HEK293T (cell line): ENCODE measurements around the gene RAVER1.

ENCODE experiments used
- CTCF ChIA-PET: fragments of 350-600 bp; formaldehyde crosslinking; extraction: SDS; loops from one replicate; lab custom pipeline; 2021; ENCODE audit warnings: antibody characterized with exemption, inconsistent platforms; lab: Yijun Ruan, JAX
- POLR2A ChIA-PET: fragments of 350-600 bp; formaldehyde crosslinking; extraction: SDS; loops from one replicate; lab custom pipeline; 2020; ENCODE audit warnings: antibody characterized with exemption, inconsistent platforms; lab: Yijun Ruan, JAX
- DNase-seq: peaks from one replicate; pipeline ENCODE4 v3.0.0; 2012; ENCODE audit warnings: mixed read lengths; ENCODE audit errors: extremely low spot score
- ARNT ChIP-seq: fragments of 450-650 bp; IDR thresholded peaks from 2 replicates; pipeline ENCODE4 v1.6.1; 2017; ENCODE audit warnings: mild to moderate bottlenecking
- BHLHE40 ChIP-seq: fragments of 450-650 bp; IDR thresholded peaks from 2 replicates; pipeline ENCODE4 v1.6.1; 2016; ENCODE audit warnings: mild to moderate bottlenecking, moderate library complexity, borderline replicate concordance
- CTBP1 ChIP-seq: fragments of 450-650 bp; IDR thresholded peaks from 2 replicates; pipeline ENCODE4 v1.6.1; 2016; ENCODE audit warnings: borderline replicate concordance
- ELF4 ChIP-seq: fragments of 450-650 bp; IDR thresholded peaks from 2 replicates; pipeline ENCODE4 v1.6.1; 2017; ENCODE audit warnings: antibody characterized with exemption
- FOXA1 ChIP-seq: fragments of 450-650 bp; IDR thresholded peaks from 2 replicates; pipeline ENCODE4 v1.6.1; 2016; ENCODE audit warnings: mild to moderate bottlenecking
- FOXK2 ChIP-seq: fragments of 450-650 bp; IDR thresholded peaks from 2 replicates; pipeline ENCODE4 v1.6.1; 2016; ENCODE audit warnings: mild to moderate bottlenecking
- FOXM1 ChIP-seq: fragments of 450-650 bp; IDR thresholded peaks from 2 replicates; pipeline ENCODE4 v1.6.1; 2017; ENCODE audit warnings: mild to moderate bottlenecking, borderline replicate concordance
- HDGF ChIP-seq: fragments of 450-650 bp; IDR thresholded peaks from 2 replicates; pipeline ENCODE4 v1.6.1; 2017; ENCODE audit warnings: antibody characterized with exemption, borderline replicate concordance
- L3MBTL2 ChIP-seq: fragments of 450-650 bp; conservative IDR thresholded peaks from 2 replicates; pipeline ENCODE4 v1.6.1; 2016; ENCODE audit warnings: mild to moderate bottlenecking
- LEF1 ChIP-seq: fragments of 450-650 bp; IDR thresholded peaks from 2 replicates; pipeline ENCODE4 v1.6.1; 2017; ENCODE audit warnings: mild to moderate bottlenecking, borderline replicate concordance
- NFRKB ChIP-seq: fragments of 450-650 bp; IDR thresholded peaks from 2 replicates; pipeline ENCODE4 v1.6.1; 2016; ENCODE audit warnings: mild to moderate bottlenecking, moderate library complexity
- SP1 ChIP-seq: fragments of 450-650 bp; IDR thresholded peaks from 2 replicates; pipeline ENCODE4 v1.6.1; 2017
- SUZ12 ChIP-seq: fragments of 450-650 bp; IDR thresholded peaks from 2 replicates; pipeline ENCODE4 v1.6.1; 2016; ENCODE audit warnings: mild to moderate bottlenecking
- TARDBP ChIP-seq: fragments of 450-650 bp; IDR thresholded peaks from 2 replicates; pipeline ENCODE4 v1.6.1; 2016
- ZNF384 ChIP-seq: fragments of 450-650 bp; IDR thresholded peaks from 2 replicates; pipeline ENCODE4 v1.6.1; 2016
- TF ChIP-seq, protein P1 (sequence below): fragments of 450-650 bp; IDR thresholded peaks from 2 replicates; pipeline ENCODE4 v1.6.1; 2016

Gene RAVER1

DNA sequence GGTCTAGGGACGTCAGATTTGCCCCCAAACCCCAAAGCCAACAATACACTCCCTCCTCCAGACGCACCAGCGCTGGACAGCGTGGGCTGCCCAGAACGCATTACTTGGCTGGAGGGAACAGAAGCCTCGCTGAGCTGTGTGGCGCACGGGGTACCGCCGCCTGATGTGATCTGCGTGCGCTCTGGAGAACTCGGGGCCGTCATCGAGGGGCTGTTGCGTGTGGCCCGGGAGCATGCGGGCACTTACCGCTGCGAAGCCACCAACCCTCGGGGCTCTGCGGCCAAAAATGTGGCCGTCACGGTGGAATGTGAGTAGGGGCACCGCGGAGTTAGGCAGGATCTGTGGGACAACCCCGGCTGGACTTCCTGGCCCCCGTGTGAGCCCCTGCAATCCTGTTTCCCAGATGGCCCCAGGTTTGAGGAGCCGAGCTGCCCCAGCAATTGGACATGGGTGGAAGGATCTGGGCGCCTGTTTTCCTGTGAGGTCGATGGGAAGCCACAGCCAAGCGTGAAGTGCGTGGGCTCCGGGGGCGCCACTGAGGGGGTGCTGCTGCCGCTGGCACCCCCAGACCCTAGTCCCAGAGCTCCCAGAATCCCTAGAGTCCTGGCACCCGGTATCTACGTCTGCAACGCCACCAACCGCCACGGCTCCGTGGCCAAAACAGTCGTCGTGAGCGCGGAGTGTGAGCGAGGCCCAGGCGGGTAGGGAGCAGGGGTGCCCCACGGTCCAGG lies 39.5 kb downstream of the RAVER1 start:
- no peak for DNase-seq
- ChIA-PET CTCF (no interaction called here), POLR2A (no interaction called here)
- no peak for TF ChIP-seq HDGF
- no peak for TF ChIP-seq SP1
- no peak for TF ChIP-seq ZNF384
- no peak for TF ChIP-seq FOXA1
- TF ChIP-seq LEF1: no peak
- TF ChIP-seq CTBP1: no peak
- no peak for TF ChIP-seq FOXK2

DNA sequence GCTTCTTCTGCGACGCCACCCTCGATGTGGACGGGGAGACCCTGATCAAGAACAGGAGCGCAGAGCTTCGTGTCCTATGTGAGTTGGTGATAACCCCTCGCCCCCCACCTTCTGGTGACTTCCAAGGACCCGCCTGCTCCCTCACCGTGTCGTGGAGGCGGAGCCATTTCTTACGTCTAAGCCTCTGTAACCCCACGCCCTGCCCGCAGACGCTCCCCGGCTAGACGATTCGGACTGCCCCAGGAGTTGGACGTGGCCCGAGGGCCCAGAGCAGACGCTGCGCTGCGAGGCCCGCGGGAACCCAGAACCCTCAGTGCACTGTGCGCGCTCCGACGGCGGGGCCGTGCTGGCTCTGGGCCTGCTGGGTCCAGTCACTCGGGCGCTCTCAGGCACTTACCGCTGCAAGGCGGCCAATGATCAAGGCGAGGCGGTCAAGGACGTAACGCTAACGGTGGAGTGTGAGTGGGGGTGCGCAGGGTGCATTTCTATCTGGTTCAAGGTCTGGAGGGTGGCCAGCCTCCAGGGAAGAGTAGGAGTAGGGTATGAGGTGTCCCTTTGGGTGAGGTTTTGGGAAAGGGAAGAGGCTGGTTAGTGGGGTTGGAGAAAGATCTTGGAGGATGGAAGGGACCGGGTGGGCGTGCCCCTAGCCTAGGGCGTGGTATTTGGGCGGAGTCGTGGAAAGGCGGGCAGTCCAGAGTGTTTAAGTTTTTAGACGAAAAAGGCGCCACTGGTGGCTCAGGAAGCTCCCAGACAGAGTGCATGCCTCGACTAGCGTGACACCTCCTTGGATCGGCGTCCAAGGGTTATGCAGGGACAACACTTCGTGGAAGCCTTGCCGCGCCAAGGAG lies 40.3 kb downstream of the RAVER1 start:
- ChIA-PET POLR2A (interaction anchor here (1.1 to 1.7 kb wide), 3 partner anchors 24 to 88 kb away, joined by 3 to 10 read pairs (median 4); partner anchors contain the start of genes RAVER1 and TYK2), CTCF (interaction anchor here (0.7 to 1.2 kb wide), 2 partner anchors 13 to 96 kb away, joined by 3 read pairs; no protein-coding TSS in a partner anchor)
- TF ChIP-seq ELF4 (no peak), ARNT (no peak), L3MBTL2 (no peak), NFRKB (no peak), TARDBP (no peak), FOXM1 (no peak)
- no peak for DNase-seq

DNA sequence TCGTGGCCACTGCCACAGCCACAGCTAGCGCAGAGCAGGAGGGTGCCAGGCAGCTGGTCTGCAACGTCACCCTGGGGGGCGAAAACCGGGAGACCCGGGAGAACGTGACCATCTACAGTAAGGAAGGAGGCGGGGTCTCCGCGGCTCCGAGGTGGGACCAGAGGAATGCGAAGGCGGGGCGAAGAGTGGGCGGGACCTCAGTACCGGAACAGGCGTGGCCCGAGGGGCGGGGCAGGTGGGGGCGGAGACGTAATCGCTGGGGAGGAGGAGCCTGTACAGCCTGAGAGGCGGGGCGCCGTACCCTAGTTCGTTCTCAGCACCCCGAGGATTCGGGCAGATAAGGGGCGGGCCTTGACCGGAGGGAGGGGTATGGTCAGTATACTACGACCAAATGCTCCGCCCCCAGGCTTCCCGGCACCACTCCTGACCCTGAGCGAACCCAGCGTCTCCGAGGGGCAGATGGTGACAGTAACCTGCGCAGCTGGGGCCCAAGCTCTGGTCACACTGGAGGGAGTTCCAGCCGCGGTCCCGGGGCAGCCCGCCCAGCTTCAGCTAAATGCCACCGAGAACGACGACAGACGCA lies 41.0 kb downstream of the RAVER1 start:
- CTCF ChIA-PET: interaction anchor here (0.7 to 1.2 kb wide), 3 partner anchors 12 to 96 kb away, joined by 3 to 5 read pairs (median 3); no protein-coding TSS in a partner anchor
- DNase-seq: peak; percentile 92
- TF ChIP-seq FOXA1 (no peak), BHLHE40 (no peak), LEF1 (no peak), CTBP1 (no peak), TARDBP (no peak), ZNF384 (no peak), ARNT (no peak), HDGF (no peak), SUZ12 (no peak), NFRKB (no peak), SP1 (no peak), FOXK2 (no peak), ELF4 (no peak), L3MBTL2 (no peak)
- TF ChIP-seq, protein P1, sequence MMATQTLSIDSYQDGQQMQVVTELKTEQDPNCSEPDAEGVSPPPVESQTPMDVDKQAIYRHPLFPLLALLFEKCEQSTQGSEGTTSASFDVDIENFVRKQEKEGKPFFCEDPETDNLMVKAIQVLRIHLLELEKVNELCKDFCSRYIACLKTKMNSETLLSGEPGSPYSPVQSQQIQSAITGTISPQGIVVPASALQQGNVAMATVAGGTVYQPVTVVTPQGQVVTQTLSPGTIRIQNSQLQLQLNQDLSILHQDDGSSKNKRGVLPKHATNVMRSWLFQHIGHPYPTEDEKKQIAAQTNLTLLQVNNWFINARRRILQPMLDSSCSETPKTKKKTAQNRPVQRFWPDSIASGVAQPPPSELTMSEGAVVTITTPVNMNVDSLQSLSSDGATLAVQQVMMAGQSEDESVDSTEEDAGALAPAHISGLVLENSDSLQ: no peak
- POLR2A ChIA-PET: interaction anchor here (1.1 to 1.7 kb wide), 4 partner anchors 23 to 88 kb away, joined by 3 to 10 read pairs (median 4); partner anchors contain the start of genes FDX2, RAVER1 and TYK2

DNA sequence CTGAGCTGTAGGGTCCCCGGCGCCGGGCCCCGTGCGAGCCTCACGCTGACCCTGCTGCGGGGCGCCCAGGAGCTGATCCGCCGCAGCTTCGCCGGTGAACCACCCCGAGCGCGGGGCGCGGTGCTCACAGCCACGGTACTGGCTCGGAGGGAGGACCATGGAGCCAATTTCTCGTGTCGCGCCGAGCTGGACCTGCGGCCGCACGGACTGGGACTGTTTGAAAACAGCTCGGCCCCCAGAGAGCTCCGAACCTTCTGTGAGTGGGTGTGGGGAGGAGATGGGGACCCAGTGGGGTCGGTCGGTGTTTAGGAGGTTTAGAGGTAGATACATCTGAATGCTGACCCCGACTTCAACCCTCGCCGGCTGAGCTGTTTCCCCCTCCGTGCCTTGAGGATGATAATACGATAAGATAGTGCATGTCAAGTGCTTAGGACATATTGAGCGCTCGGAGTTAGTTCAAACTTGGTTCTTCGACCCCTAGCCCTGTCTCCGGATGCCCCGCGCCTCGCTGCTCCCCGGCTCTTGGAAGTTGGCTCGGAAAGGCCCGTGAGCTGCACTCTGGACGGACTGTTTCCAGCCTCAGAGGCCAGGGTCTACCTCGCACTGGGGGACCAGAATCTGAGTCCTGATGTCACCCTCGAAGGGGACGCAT lies 41.6 kb downstream of the RAVER1 start:
- ChIA-PET POLR2A (interaction anchor here (0.7 to 1.7 kb wide), 7 partner anchors 14 to 346 kb away, joined by 3 to 10 read pairs (median 4); partner anchors contain the start of genes DNMT1, FDX2, RAVER1 and TYK2), CTCF (interaction anchor here (0.6 to 1.2 kb wide), 4 partner anchors 12 to 121 kb away, joined by 3 to 5 read pairs (median 3); no protein-coding TSS in a partner anchor)
- TF ChIP-seq, protein P1: no peak
- TF ChIP-seq SUZ12 (no peak), LEF1 (no peak), L3MBTL2 (no peak; the same call in none of the 2 replicates), FOXK2 (no peak), FOXA1 (no peak), BHLHE40 (no peak)
- no peak for DNase-seq

DNA sequence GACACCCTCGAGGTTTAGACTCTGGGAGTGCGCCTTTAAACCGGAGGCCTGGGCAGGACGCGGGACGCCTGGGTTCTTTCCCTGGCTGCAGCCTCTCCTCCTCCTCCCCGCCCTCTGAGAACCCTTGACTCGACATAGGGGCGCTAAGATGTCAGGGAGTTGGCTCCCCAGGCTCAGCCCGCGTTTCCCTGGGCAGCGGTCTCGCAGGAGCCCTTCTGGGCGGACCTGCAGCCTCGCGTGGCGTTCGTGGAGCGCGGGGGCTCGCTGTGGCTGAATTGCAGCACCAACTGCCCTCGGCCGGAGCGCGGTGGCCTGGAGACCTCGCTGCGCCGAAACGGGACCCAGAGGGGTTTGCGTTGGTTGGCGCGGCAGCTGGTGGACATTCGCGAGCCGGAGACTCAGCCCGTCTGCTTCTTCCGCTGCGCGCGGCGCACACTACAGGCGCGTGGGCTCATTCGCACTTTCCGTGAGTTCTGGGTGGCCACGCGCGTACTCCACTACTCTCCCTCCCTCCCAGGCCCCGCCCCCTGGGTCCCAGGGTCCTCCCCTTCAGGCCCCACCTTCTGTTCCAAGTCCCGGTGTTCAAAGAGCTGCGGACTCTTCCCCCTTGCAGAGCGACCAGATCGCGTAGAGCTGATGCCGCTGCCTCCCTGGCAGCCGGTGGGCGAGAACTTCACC lies 42.3 kb downstream of the RAVER1 start:
- CTCF ChIA-PET: interaction anchor here (0.6 to 1.0 kb wide), 2 partner anchors 22 to 120 kb away, joined by 3 to 5 read pairs; no protein-coding TSS in a partner anchor
- peak; percentile 64 for DNase-seq
- TF ChIP-seq HDGF (no peak), FOXK2 (no peak), ELF4 (no peak), L3MBTL2 (no peak), FOXM1 (no peak), ZNF384 (no peak), SP1 (no peak), LEF1 (no peak), FOXA1 (no peak), TARDBP (no peak), NFRKB (no peak), SUZ12 (no peak), BHLHE40 (no peak), ARNT (no peak)
- TF ChIP-seq, protein P1: no peak
- POLR2A ChIA-PET: interaction anchor here (0.7 to 4.3 kb wide), 7 partner anchors 14 to 345 kb away, joined by 3 to 41 read pairs (median 4); partner anchors contain the start of genes DNMT1, FDX2 and RAVER1
